Vagina (tissue), 2 donors: Measurements from ENCODE around the gene DAB2IP. TPM values are rescaled to one million over a fixed set of nuclear protein-coding genes. Genes with fewer than 3 reads are reported as not detected.

Source experiments
- DNase-seq, 2 donors: peaks; one replicate each; pipeline ENCODE4 v3.0.0-alpha.2; 2017; ENCODE audit errors: extremely low spot score in 2 of 2
- H3K27ac ChIP-seq: fragments of 200-600 bp; sonication (generic); one replicate; pipeline ENCODE4 v1.5.1; 2019
- H3K27me3 ChIP-seq: fragments of 200-600 bp; sonication (generic); one replicate; pipeline ENCODE4 v1.5.1; 2019
- H3K36me3 ChIP-seq, 2 donors: fragments of 200-600 bp; sonication (generic); one replicate each; pipeline ENCODE4 v1.5.1; 2017 to 2019
- H3K4me1 ChIP-seq: fragments of 200-600 bp; sonication (generic); one replicate; pipeline ENCODE4 v1.5.1; 2019
- H3K4me3 ChIP-seq, 2 donors: fragments of 200-600 bp; sonication (generic); 1 replicate in 1 of 2; 2 replicates in 1 of 2; pipeline ENCODE4 v1.5.1; 2016 to 2019
- H3K9me3 ChIP-seq: fragments of 200-600 bp; sonication (generic); one replicate; pipeline ENCODE4 v1.5.1; 2019
- POLR2A ChIP-seq, 2 donors: fragments of 450-650 bp; IDR thresholded peaks; one replicate each; pipeline ENCODE4 v1.6.1; 2017; ENCODE audit warnings: antibody characterized with exemption in 2 of 2, mild to moderate bottlenecking in 2 of 2, moderate library complexity in 2 of 2
- POLR2AphosphoS5 ChIP-seq, 2 donors: sonication (generic); formaldehyde crosslinking; IDR thresholded peaks; one replicate each; pipeline ENCODE4 v1.9.0; 2017; ENCODE audit warnings: antibody characterized with exemption in 2 of 2, mild to moderate bottlenecking in 2 of 2, low read depth in 1 of 2; ENCODE audit not compliant: insufficient read depth in 1 of 2
- intact Hi-C: fragments of 100-400 bp; cut with DNase I; formaldehyde crosslinking; loops from one replicate; pipeline ENCODE4 v1.15.1; 2023
- total RNA-seq: library from RNA; depleted of rRNA; stranded (reverse); fragments of >200 nt; gene quantifications from one replicate; pipeline ENCODE4 v1.2.3, GENCODE V29; 2016
- TF ChIP-seq, protein P1 (sequence below), 3 experiments: fragments of 450-650 bp in 2 of 3; fragments of 200-600 bp in 1 of 3; sonication (generic) in 1 of 3; IDR thresholded peaks; one replicate each; pipeline ENCODE4 v1.5.1; 2017 to 2019; ENCODE audit warnings: antibody characterized with exemption in 3 of 3, mild to moderate bottlenecking in 2 of 3, moderate library complexity in 2 of 3

Gene DAB2IP
- total RNA-seq, 1 donor from 2014 or later: 38.8 TPM

DNA sequence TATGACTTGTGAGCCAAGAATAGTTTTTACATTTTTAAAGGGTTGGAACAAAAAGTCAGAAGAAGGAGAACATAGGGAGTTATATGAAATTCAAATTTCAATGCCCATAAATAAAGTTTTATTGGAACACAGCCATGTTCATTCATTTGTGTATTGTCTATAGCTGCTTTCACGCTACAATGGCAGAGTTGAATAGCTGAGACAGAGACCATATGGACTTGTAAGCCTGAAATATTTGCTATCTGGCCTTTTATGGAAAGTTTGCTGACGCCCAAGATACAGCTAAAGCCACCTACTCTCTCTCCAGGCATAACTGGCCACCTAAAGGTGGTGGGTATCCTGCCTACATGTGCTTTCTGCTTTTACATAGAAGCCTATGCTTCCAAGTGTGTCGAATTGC lies 10.9 kb downstream of the DAB2IP start:
- Histone ChIP-seq H3K4me3 (no peak overlapping the region), H3K27me3 (no peaks in the 10 kb centered on the region), H3K36me3 (no peaks in the 10 kb centered on the region), H3K27ac (no peak overlapping the region), H3K4me1 (peaks cover 4% of the 10 kb centered on the region), H3K9me3 (no peaks in the 10 kb centered on the region)
- intact Hi-C loops: no loop called here
- TF ChIP-seq POLR2A (IDR thresholded peaks at IDR 0.05): no peak
- DNase-seq: no peak

DNA sequence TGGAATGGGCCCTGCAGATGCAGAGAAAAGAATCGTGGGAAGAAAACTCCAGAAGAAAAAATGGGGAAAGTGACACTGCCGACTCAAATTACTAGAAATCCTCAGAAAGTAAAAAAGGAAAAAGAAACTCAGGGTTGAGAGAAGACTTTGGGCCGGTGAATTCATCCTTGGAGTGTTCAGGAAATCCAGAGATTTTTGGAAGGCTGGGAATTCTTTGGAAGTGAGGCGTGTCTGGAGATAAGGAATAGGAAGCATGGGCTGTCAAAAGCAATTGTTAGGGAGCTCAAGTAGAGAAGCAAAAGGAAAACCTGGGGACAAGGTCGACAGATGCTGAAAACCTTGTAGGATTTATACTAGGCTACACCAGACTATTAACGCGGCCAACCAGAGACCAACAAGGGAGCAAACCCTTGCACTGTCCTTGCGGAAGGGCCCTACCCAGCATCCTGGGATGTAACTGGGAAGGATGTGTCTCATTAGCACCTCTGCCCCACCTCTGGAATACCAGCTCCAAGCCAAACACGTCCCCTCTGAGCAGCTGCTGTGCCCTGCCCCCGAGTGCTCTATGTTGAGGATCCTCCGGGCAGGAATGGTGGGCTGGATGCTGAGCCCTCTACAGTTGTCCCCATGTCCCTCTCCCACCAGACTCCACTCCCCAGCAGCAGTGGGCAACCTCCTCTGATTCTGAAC lies 11.6 kb downstream of the DAB2IP start:
- no peaks in the 10 kb centered on the region for H3K27me3 ChIP-seq
- no peak overlapping the region for H3K27ac ChIP-seq
- H3K4me1 ChIP-seq: peaks cover 4% of the 10 kb centered on the region
- no peak for DNase-seq
- H3K9me3 ChIP-seq: no peaks in the 10 kb centered on the region
- no peak overlapping the region for H3K4me3 ChIP-seq
- intact Hi-C loops: no loop called here
- no peaks in the 10 kb centered on the region for H3K36me3 ChIP-seq
- TF ChIP-seq POLR2AphosphoS5 (IDR thresholded peaks at IDR 0.05; ENCODE audit: insufficient read depth in 1 of 2, low read depth in 1 of 2) (no peak), POLR2A (IDR thresholded peaks at IDR 0.05) (no peak)
- TF ChIP-seq, protein P1, sequence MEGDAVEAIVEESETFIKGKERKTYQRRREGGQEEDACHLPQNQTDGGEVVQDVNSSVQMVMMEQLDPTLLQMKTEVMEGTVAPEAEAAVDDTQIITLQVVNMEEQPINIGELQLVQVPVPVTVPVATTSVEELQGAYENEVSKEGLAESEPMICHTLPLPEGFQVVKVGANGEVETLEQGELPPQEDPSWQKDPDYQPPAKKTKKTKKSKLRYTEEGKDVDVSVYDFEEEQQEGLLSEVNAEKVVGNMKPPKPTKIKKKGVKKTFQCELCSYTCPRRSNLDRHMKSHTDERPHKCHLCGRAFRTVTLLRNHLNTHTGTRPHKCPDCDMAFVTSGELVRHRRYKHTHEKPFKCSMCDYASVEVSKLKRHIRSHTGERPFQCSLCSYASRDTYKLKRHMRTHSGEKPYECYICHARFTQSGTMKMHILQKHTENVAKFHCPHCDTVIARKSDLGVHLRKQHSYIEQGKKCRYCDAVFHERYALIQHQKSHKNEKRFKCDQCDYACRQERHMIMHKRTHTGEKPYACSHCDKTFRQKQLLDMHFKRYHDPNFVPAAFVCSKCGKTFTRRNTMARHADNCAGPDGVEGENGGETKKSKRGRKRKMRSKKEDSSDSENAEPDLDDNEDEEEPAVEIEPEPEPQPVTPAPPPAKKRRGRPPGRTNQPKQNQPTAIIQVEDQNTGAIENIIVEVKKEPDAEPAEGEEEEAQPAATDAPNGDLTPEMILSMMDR (IDR thresholded peaks at IDR 0.05): no peak

DNA sequence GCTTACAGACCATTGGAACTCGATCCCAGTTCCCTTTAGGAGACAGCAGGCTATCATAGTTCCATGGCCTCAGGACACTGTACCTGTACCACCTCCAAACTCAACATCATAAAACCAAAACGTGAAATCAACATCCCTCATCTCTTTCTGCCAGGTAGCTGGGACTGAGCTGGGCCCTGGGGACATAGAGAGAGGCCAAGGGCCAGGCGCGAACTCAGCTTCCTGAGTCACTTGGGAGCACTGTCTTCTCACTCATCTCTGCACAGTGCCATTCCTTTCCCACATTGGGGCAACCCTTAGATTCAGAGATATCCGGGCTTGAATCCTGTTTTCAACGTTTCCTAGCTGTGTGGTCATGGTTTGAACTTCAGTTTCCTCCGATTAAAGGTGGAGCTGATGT lies 12.2 kb downstream of the DAB2IP start:
- intact Hi-C loops: no loop called here
- Histone ChIP-seq H3K36me3 (no peaks in the 10 kb centered on the region), H3K9me3 (no peaks in the 10 kb centered on the region), H3K27ac (no peak overlapping the region), H3K27me3 (no peaks in the 10 kb centered on the region), H3K4me1 (peaks cover 4% of the 10 kb centered on the region), H3K4me3 (no peak overlapping the region)
- DNase-seq: no peak
- TF ChIP-seq, protein P1 (IDR thresholded peaks at IDR 0.05): no peak

DNA sequence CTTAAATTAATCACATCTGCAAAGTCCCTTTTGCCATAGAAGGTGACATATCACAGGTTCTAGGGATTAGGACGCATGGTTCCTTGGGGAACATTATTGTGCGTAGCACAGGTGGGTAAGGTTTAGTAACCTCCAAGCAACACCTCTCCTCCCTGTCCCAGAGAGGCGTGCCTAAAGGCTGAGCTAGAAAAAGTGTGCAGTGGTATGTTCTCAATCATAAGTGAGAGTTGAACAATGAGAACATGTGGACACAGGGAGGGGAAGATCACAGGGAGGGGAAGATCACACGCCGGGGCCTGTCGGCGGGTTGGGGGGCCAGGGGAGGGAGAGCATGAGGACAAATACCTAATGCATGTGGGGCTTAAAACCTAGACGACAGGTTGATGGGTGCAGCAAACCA lies 14.9 kb downstream of the DAB2IP start:
- DNase-seq: no peak
- H3K36me3 ChIP-seq: no peaks in the 10 kb centered on the region
- intact Hi-C loops: no loop called here
- H3K27ac ChIP-seq: no peak overlapping the region
- no peaks in the 10 kb centered on the region for H3K9me3 ChIP-seq
- no peak overlapping the region for H3K4me3 ChIP-seq
- H3K27me3 ChIP-seq: no peaks in the 10 kb centered on the region
- TF ChIP-seq POLR2A (IDR thresholded peaks at IDR 0.05): no peak
- TF ChIP-seq, protein P1 (IDR thresholded peaks at IDR 0.05): no peak
- TF ChIP-seq POLR2AphosphoS5 (IDR thresholded peaks at IDR 0.05; ENCODE audit: insufficient read depth in 1 of 2, low read depth in 1 of 2): no peak
- H3K4me1 ChIP-seq: peaks cover 4% of the 10 kb centered on the region

DNA sequence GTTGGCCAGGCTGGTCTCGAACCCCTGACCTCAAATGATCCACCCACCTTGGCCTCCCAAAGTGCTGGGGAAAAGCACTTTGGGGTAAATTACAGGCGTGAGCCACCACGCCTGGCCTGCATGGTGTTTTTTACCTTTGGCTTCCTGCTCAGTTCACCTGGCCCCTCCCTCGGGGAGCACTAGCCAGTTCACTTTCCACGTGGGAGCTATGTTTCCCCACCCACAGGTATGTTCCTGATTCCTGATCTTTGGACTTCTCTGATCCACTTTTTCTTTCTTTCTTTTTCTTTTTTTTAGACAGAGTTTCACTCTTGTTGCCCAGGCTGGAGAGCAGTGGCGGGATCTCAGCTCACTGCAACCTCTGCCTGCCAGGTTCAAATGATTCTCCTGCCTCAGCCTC lies 15.8 kb downstream of the DAB2IP start:
- Histone ChIP-seq H3K9me3 (no peaks in the 10 kb centered on the region), H3K4me3 (no peak overlapping the region), H3K27me3 (no peaks in the 10 kb centered on the region), H3K4me1 (peaks cover 10% of the 10 kb centered on the region), H3K36me3 (no peaks in the 10 kb centered on the region), H3K27ac (no peak overlapping the region)
- TF ChIP-seq POLR2A (IDR thresholded peaks at IDR 0.05) (no peak), POLR2AphosphoS5 (IDR thresholded peaks at IDR 0.05; ENCODE audit: insufficient read depth in 1 of 2, low read depth in 1 of 2) (no peak)
- TF ChIP-seq, protein P1 (IDR thresholded peaks at IDR 0.05): no peak
- no peak for DNase-seq
- intact Hi-C loops: no loop called here
